HG03159 (cell line): ENCODE data around the gene SZRD1.
A peak's percentile ranks its signal among the peaks of the same experiment; 100 is the strongest.

Experiments used
- ATAC-seq: cut with Tn5 transposase; IDR thresholded peaks from one replicate; pipeline ENCODE4 v1.9.1; 2021; ENCODE audit warnings: mild to moderate bottlenecking, moderate library complexity; ENCODE audit not compliant: unreplicated experiment

SZRD1 gene

DNA sequence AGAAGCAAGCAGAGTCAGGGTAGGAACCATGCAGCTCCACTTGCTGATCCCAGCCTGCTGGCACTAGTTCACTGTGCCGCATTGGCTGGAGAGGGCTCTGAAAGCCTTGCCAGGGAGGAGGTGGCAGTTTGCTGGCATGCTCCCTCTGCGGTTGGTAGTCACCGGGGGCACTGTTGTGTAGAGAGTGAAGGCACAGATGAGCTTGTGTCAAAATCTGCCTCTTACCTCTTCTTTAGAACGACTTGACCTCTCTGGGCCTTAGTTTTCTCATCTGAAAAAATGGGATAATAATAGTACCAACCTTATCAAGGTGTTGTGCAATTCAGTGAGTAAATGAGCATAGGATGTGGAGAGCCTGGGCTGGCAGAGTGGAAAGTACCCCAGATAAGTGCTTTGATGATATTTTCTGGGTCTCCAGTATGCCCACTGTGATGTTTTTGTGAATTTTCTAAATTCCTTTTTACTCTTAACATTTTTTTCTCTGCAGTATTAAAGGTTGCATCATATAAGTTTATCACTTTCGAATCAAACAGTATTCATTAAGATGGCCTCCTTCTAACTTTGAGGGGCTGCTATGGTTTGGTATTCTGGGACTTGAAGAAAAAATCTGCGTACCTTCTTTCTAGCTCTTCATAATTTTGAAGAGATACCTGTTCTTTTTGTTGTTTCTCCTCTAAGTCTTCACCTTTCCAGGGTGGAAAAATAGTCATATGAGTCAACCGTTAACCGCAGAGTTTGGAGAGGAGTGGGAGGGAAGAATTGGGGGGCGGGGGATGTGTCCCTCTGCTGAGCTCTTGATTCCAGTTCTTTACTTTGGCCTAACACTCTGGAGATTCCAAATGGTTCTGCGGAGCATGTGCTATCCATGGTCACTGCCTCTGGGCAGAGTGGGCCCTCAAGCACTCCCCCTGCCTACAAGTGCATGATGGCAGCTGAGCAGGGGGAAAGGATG is 26.8 kb downstream of the SZRD1 start:
- ATAC-seq, result no peak

DNA sequence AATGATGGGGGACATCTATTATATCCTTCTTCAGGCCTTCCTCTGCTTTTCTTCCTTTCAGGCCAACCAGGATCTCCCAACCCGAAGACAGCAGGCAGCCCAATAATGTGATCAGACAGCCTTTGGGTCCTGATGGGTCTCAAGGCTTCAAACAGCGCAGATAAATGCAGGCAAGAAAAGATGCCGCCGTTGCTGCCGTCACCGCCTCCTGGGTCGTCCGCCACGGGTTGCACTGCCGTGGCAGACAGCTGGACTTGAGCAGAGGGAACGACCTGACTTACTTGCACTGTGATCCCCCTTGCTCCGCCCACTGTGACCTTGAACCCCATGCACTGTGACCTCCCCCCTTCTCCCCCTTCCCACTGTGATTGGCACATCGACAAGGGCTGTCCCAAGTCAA is 27.9 kb downstream of the SZRD1 start:
- ATAC-seq, result no peak

DNA sequence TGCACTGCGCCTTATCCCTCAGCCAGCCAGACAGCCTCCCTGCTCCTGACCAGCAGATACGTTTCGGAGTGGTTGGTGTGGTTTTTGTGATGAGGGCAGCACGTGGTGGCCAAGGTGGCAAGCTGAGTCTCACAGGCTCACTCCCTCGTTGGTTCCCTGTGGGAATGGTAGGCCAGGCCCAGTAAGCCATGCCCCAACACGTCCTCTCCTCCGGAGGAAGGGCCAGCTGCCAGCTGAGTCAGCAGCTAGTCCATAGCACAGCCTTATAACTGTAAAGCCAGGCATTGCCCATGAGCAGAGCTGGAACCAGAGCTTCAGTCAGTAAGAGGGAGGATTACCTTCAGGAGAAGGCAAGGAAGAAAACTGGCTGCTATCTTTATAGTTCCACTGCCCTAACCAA is 29.5 kb downstream of the SZRD1 start:
- no peak for ATAC-seq

DNA sequence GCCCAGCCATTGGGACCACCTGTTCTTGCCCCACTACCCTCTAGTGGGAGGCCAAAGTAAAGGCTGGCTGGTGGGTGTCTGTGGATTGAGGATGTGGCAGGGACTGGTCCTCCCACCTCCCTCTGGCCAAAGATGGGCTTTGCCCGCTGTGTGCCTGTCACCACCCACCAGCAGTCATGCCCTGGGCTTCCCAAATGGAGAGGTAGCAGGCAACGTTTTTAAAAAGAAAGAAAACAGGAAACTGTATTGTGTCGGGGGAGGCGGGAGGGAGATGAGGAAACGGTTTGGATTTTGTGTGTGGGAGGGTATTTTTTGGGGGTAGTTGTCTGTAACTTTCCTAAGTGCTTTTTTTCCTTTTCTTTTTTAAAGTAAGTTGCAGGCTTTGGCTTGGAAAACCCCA is 30.1 kb downstream of the SZRD1 start:
- ATAC-seq, result no peak

DNA sequence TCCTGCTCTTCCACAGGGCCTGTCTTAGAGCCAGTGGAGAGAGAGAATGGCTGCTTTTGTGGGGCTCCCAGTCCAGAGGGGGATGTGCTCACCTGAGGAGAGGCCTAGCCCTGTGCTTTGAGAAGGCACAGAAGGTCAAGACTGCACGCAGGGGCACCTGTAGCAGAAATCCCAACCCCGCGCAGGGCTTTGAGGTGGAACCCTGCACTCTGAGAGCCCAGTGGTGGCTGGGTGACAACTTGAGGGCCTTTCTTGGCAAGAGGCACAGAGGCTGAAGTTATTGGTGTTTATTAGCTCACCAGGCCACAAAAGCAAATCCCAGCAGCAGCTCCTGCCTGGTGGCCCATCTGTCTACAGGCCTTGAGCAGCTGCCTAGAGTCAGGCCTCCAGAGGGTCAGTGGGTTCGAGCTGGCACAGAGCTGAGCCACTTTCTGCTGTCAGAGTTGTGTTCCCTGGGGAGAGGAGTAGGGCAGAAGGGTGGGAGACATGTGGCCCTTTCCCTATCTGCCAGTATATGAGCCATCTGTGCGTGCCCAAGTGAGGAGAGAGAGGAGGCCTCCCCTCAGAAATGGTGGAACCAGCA is 31.4 kb downstream of the SZRD1 start:
- ATAC-seq, result no peak

DNA sequence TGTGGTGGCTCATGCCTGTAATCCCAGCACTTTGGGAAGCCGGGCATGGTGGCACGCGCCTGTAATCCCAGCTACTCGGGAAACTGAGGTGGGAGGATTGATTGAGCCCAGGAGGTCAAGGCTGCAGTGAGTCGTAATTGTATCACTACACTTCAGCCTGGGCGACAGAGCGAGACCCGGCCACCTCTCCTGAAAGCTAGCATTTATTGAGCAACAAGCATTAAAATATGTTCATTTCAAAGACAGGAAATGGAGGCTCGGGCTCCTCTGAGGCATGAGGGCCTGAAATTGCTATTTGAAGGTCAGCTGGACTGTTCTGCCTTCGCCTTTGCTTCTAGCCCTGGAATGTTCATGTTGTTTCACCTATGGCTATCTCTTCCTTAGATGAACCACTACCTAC is 35.7 kb downstream of the SZRD1 start:
- ATAC-seq, result no peak

DNA sequence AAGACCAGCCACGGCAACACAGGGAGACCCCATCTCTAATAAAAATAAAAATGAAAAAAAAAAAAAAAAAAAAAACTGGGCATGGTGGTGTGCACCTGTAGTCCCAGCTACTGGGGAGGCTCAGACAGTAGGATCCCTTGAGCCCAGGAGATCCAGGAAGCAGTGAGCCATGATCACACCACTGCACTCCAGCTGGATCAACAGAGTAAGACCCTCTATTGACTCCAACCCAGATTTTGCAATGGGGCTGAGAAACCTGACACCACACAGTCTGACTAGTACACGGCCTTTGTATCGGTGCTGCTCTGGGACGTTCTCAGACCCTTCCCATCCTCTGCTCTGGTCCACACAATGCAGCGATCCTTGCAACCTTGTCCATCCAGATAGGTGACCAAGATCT is 38.4 kb downstream of the SZRD1 start:
- ATAC-seq, result no peak

DNA sequence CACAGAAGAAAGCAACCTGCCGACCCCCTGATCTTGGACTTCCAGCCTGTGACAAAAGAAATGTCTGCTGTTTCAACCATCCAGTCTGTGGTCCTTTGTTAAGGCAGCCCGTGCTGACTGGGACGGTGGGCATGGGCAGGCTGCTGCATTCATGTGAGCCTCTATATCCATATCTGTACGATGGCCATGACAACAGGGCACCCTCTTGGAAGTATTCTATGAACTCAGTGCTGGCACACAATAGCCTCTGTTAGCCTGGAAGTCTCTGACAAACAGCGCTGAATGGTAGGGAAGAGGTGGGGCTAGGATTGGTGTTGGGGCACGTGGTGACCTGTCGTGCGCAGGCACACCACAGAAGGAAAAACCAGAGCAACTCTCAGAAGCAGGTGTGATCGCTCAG is 39.8 kb downstream of the SZRD1 start:
- ATAC-seq, result no peak

DNA sequence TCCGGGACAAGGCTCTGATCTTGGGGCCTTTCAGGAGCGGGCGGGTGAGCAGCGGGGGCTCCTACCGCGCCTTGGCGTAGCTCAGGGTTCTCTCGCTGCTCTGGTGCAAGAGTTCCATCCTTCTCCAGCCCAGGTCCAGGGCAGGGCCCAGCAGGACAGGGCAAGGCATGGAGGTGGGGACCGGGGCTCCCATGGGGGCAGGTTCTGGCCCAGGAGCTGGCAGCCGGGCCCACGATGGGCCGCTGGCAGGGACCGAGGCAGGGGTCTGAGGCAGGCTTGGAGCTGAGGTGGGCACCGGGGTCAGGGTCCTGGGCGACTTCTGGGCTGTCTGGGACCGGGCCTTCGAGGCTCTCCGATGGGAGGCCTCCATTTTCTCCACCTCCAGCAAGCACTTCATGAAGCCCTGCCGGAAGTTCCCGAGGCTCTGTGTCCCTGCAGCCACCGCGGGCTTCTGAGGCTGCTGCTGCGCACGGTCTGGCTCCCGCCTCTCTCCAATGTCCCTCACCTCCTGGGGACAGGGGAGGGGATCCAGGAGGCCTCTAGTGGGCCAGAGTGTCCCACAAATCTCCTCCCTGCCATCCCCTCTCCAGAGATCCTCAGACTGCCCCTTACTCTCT is 42.6 kb downstream of the SZRD1 start:
- no peak for ATAC-seq

DNA sequence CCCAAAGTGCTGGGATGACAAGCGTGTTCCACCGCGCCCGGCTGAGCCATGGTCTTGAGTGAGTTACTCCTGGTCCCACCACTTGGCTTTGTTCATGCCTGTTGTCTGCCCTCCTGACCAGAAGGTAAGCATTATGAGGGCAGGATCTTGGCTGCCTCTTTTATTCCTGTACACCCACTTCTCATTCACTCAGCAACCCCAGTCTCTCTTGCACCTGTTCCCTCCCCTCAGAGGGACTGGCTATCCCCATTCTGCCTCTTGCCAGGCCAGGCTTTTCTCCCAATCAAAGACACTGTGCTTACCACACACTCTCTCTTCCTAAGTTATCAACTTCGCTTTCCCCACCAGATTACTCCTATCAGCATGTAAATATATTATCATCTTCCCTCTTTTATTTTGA is 43.8 kb downstream of the SZRD1 start:
- no peak for ATAC-seq

DNA sequence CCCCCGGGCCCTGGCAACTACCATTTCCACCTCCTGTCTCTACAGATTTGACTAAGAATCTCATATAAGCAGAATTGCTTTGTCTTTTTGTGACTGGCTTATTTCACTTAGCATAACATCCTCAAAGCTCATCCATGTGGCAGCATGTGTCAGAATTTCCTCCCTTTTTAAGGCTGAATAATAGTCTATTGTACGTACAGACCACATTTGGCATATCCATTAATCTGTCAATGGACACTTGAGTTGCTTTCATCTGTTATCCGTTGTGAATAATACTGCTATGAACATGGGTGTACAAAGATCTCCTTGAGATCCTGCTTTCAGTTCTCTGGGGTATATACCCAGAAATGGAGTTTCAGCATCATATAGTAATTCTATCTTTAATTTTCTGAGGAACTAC is 46.1 kb downstream of the SZRD1 start:
- ATAC-seq, result no peak

DNA sequence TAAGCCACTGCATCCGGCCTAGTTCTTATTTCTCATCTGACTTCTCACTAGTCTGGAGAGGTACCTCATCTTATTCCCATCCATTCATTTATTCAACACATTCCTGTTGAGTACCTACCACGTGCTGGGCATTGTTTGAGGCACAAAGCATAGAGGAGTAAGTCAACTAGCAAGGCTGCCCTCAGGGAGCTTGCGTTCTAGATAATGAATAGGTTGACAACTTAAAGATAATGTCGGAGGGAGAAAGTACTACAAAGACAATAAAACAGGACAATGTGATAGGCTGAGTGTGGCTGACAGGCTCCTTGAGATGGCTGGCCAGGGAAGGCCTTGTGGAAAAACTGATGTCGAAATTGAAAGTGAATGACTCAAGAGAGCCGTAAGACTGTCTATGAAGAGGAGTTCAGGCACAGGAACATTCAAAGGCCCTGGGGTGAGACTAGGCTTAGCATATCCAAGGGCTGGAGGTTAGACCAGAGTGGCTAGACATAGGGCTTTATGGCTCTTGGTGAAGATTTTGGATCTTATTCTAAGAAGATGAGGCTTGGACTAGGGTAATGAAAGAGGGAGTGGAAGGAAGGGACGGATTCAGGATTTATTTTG is 51.9 kb downstream of the SZRD1 start:
- no peak for ATAC-seq

DNA sequence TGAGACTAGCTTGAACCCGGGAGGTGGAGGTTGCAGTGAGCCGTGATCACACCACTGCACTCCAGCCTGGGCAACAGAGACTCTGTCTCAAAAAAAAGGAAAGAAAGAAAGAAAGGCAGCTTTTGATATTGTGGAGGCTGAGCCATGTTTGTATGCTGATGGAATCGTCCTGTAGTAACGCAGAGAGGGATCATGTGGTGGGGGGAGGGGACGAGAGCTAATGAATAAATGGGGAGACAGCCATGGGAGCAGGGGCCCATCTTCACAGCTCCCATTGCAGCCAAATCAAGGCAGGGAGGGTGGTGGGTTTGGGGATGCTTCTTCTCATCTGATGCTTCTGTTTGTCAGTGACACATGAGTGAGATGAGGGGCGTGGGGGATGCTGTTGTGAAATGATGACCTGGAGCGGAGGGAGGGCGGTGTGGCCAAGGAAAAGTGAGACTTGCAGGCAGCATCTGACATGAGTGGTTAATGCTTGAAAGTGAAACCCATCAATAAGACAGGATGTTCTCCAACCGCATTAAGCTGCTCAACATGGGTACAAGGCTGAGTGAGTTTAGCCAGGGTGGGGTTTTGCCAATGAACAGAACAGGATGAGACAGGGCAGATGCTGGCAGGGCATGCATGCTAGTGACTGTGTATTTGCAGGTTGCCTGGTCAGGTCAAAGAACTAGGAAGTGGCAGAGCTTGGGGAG is 53.5 kb downstream of the SZRD1 start:
- peak; percentile 94 for ATAC-seq

DNA sequence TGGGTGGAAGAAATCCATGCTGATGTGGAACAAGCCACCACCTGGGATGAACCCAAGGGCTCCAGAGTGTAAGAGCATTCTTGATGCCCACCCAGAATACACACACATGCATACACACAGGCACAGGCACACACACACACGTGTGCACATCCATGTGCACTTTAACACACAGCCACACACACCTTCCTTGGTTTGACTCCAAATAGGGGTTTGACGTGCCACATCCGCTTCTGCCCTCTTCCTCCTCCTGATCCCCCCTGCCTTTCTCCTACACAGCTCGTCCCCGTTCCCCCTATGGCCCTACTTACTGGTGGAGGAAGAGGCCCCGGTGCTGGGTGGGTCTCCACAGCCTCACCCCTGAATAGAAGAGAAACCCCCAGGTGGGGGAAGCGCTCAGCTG is 54.2 kb downstream of the SZRD1 start:
- no peak for ATAC-seq

DNA sequence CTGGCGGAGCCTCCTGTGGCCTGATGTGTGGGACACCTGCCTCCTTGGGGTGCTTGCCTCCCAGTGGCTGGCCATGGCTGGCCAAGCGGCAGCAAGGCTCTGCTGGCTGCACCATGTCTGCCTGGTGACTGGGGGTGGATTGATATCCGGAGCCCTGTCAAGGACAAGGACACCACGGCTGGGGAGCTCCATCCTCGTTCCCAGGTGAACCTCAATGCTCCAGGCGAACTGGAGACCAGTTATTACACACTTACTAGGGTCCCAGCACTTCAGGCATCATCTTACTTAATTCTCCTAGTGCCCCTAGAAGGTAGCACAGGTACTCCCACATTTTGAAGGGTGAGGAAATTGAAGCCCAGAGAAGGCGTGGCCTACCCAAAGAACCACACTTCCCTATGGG is 55.0 kb downstream of the SZRD1 start:
- ATAC-seq, result no peak

DNA sequence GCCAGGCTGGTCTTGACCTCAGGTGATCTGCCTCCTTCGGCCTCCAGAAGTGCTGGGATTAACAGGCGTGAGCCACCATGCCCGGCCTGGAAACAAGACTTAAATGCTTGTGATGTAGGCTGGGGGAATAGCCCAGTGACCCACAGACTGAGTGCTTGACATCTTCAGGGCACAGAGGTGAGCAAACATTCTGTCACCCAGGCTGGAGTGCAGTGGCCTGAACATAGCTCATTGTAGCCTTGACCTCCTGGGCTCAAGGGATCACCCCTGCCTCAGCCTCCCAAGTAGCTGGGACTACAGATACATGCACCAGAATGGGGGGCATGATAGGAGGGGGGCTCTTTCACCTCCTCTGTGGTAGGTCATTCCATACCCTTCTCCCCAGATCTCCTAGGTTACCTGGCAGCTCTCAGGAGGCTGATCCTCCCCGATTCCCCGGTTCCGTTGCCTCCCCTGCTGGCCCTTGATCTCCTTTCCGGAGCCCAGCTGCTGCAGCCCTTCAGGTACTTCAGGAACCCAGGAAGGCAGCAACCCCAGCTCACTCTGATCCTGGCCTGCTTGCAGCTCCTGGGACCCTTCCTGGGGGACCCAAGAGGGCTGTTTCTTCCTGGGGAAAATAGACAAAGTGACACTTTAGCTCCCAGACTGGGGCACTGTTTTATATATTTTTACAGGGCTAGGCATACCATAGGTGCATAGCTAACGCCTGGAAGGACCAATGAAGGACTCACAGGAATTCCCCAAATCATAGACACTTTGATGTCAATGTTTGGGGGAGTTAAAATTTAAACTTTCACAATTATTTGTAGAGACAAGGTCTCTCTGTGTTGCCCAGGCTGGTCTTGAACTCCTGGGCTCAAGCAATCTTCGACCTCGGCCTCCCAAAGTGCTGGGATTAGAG is 58.3 kb downstream of the SZRD1 start:
- no peak for ATAC-seq

DNA sequence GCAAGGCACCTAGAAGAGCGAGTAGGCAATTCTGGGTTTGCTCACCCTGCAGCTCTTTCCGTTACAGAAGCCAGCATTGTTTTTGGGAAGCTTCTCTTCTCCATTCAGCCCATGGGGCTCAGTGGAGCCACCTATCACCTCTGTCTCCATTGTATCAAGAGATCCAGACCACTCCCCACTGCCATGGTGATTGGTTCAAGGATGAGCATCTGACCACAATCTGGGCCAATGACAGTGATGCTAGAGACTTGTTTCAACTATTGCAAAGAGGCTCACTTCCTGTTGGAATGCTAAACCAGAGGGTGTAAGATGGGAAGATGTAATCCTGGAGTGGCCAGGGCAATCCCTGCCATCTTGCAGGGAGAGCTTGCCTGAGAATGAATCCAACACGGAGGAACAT is 63.6 kb downstream of the SZRD1 start:
- ATAC-seq, result no peak

DNA sequence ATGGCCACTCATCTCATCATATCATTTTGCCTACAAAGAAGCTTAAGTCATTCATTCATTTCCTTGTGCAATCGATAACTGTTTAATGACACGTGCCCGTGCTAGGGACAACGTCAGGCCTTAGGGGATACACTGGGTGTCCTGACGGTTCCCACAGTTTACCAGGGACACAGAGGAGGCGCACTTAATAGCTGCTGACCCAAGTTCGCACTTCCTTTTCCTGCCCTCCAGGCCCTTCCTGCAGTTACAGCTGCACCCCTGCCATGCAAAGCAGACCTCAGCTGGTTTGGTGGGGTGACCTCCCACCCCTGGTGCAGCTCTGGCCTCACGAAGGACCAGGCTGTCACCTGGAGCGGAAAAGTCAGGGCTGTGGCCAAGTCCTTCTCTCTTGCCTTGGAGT is 66.0 kb downstream of the SZRD1 start:
- ATAC-seq, result no peak

DNA sequence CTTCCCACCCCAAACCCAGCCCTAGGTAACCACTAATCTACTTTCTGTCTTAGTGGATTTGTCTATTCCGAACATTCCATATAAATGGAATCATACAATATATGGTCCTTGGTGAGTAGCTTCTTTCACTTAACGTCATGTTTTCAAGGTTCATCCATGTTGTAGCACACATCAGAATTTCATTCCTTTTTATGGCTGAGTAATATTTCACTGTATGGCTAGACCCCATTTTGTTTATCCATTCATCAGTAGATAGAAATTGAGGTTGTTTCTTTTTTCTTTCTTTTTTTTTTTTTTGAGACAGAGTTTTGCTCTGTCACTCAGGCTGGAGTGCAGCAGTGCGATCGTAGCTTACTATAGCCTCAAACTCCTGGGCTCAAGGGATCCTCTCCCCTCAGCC is 67.0 kb downstream of the SZRD1 start:
- ATAC-seq, result no peak

DNA sequence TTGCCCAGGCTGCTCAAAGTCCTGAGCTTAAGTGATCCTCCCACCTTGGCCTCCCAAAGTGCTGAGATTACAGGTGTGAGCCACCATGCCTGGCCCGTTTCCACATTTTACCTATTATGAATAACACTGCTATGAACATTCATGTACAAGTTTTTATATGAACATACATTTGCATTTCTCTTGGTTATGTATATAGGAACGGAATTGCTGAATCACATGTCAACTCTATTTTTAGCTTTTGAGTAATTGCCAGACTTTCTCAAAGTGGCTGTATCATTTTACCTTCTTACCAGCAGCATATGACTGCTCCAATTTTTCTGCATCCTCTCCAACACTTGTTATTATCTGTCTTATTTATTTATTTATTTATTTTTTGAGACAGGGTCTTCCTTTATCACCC is 67.5 kb downstream of the SZRD1 start:
- ATAC-seq, result no peak
